Nephron progenitor cell (in vitro differentiated cells): Measurements from ENCODE around the gene UBE2Z.

ENCODE experiments used
- DNase-seq: peaks from one replicate; pipeline ENCODE4 v3.0.0; 2021
- H3K27ac Mint-ChIP-seq: 2 replicates; pipeline ENCODE4 v1.8.0; 2021; ENCODE audit warnings: mild to moderate bottlenecking, moderate library complexity, mixed read lengths
- H3K27me3 Mint-ChIP-seq: 2 replicates; pipeline ENCODE4 v1.8.0; 2021; ENCODE audit warnings: mild to moderate bottlenecking, low read depth, mixed read lengths; ENCODE audit not compliant: poor library complexity
- H3K36me3 Mint-ChIP-seq: 2 replicates; pipeline ENCODE4 v1.8.0; 2021; ENCODE audit warnings: low read depth, mixed read lengths
- H3K4me1 Mint-ChIP-seq: 2 replicates; pipeline ENCODE4 v1.8.0; 2021; ENCODE audit warnings: mixed read lengths
- H3K4me3 Mint-ChIP-seq: 2 replicates; pipeline ENCODE4 v1.8.0; 2021; ENCODE audit warnings: mild to moderate bottlenecking, moderate library complexity, mixed read lengths
- H3K9me3 Mint-ChIP-seq: 2 replicates; pipeline ENCODE4 v1.8.0; 2021; ENCODE audit warnings: mild to moderate bottlenecking, moderate library complexity, mixed read lengths
- TF ChIP-seq, protein P1 (sequence below): fragments of 200-600 bp; sonication (generic); IDR thresholded peaks from 2 replicates; pipeline ENCODE4 v1.5.0; 2021; ENCODE audit warnings: antibody characterized with exemption

The UBE2Z gene

DNA sequence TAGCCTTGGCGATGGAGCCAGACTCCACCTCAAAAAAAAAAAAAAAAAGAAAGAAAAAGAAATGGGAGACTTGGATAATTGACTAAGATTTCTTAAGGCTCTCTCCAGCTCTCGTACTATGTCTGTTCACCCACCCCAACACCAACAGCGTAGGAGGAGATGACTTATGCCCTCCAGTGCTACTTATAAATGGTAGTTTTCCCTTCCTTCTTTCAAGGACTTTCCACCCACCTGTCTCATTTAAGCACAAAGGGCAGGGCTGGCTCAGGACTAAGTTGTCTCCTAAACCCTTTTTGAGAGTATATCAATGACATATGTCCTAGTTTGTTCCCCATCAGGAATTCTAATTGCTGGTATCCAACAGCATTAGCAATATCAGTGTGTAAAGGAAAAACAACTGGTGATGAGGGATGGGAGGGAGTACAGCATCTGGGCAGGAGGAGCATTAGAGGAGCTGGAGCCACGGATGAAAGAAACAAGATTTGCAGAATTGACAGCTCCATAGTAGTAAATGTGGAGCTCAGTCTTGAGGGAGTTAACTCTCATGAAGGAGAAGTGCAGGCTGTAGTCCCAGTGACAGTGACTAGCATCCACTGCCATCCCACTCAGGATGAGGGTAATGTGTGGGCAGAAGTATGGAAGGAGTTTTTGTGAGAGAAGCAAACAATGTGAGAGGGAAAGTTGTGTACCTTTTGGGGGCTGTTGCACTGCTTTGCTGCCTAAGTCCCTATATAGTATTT lies 17.2 kb downstream of the UBE2Z start:
- TF ChIP-seq, protein P1, sequence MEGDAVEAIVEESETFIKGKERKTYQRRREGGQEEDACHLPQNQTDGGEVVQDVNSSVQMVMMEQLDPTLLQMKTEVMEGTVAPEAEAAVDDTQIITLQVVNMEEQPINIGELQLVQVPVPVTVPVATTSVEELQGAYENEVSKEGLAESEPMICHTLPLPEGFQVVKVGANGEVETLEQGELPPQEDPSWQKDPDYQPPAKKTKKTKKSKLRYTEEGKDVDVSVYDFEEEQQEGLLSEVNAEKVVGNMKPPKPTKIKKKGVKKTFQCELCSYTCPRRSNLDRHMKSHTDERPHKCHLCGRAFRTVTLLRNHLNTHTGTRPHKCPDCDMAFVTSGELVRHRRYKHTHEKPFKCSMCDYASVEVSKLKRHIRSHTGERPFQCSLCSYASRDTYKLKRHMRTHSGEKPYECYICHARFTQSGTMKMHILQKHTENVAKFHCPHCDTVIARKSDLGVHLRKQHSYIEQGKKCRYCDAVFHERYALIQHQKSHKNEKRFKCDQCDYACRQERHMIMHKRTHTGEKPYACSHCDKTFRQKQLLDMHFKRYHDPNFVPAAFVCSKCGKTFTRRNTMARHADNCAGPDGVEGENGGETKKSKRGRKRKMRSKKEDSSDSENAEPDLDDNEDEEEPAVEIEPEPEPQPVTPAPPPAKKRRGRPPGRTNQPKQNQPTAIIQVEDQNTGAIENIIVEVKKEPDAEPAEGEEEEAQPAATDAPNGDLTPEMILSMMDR: no peak
- Mint-ChIP-seq H3K27me3 (no peaks in the 10 kb centered on the region), H3K9me3 (no peaks in the 10 kb centered on the region), H3K4me3 (no peak overlapping the region), H3K36me3 (peaks cover 73% of the 10 kb centered on the region), H3K27ac (peak overlapping the region; percentile 79), H3K4me1 (peaks cover 22% of the 10 kb centered on the region)
- no peak for DNase-seq

DNA sequence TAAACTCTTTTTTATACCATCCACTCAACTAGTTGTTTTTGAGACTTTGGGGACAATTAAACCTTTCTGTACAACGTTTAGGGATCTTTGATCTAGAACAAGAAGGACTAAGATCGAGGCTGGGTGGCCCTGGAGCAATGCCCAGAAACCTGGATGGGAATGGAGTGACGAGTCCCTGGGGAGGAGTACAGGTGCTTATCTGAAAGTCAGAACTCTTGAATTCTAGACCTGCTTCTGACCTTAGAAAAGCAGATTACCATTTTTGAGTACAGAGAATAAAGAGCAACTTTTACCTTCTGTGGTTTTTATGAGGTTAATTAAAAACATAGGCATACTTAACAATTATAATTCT lies 17.8 kb downstream of the UBE2Z start:
- Mint-ChIP-seq H3K27ac (peak overlapping the region; percentile 83), H3K36me3 (peaks cover 72% of the 10 kb centered on the region), H3K9me3 (no peaks in the 10 kb centered on the region)

DNA sequence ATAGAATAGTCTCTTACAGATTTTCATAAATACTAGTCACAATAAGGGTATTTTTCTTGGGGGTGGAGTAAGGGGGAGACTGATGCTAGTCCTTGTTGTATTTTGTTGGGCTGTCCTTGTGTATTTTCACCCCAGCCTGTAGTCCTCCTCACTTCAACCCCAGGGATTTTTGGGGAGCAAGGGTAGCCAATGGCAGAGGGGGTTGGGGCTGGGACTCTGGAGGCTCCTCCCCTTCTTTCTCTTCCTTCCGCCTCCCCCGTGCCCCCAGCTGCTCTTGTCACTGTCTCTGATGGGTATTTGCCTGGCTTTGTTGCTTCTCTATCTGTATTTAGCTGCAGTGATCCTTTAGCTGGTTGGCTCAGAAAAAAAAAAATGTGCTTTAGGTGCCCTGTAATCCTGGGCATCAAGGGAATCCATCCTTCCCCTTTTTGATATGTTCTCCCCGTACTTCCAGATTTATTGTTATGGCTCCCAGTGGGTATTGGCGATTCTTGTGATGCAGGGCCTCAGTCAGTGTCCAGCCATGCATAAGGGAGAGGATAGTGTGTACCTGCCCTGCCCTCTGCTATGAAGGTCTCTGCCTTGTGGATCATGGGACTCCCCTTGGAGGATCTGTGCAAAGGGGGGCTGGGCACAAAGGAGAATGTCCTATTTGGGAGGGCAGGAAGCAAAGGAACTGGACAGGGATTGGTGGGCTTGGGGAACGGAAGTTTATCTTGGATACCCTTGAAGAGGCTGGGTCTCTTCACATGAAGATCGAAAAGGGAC lies 20.0 kb downstream of the UBE2Z start:
- peak overlapping the region; percentile 93 for H3K27ac Mint-ChIP-seq

More for the DNA sequence above, 17.8 kb downstream of the UBE2Z start:
- no peak for DNase-seq
- TF ChIP-seq, protein P1: no peak
- Mint-ChIP-seq H3K4me1 (peaks cover 23% of the 10 kb centered on the region), H3K27me3 (no peaks in the 10 kb centered on the region), H3K4me3 (no peak overlapping the region)

DNA sequence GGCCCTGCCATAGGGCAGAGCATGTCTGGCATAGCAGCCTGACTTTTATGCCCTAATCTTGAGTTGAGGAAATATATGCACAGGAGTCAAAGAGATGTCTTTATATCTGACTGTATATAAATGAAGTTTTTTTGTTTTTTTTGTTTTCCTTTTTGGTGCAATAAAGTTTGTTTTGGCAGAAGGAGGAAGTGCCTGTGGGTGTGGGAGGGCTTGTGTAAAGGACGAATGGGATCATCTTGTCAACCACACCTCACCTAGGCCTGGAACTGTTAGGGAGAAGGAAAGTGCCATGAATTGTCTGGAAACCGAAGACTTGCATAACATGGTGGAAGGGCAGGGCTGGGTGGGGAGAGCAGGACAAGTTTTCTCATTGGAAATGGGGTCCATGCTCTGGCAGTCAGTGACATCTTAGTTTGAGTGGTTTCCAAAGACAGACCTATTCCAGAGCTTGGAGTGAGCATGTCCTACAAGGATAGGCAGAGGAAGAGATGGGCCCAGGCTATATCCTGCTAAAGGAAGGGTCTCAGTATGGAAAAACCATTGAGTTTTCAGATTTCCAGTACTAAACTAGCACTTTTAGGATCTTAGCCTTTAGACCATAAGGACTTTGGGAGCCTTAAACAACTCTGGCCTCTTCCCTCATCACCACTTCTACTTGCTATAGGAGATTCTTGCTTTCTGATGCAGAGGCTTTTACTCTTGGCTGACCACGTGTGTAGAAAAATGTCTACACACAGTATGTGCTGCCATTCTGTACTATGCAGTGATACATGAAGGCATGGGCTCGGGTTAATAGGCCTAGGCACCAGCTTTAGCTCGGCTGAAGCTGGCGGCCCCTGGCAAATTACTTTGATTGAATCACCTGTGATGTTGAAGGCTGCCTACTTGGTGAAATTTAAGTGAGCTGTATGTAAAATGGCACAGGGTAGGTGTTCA lies 20.9 kb downstream of the UBE2Z start:
- H3K27me3 Mint-ChIP-seq: no peaks in the 10 kb centered on the region
- peak overlapping the region; percentile 94 for H3K27ac Mint-ChIP-seq
- peaks cover 77% of the 10 kb centered on the region for H3K36me3 Mint-ChIP-seq
- no peak for DNase-seq
- no peaks in the 10 kb centered on the region for H3K9me3 Mint-ChIP-seq
- TF ChIP-seq, protein P1: no peak
- peaks cover 28% of the 10 kb centered on the region for H3K4me1 Mint-ChIP-seq
- no peak overlapping the region for H3K4me3 Mint-ChIP-seq

More for the DNA sequence above, 20.0 kb downstream of the UBE2Z start:
- Mint-ChIP-seq H3K4me1 (peaks cover 28% of the 10 kb centered on the region), H3K9me3 (no peaks in the 10 kb centered on the region), H3K27me3 (no peaks in the 10 kb centered on the region), H3K36me3 (peaks cover 74% of the 10 kb centered on the region), H3K4me3 (no peak overlapping the region)
- TF ChIP-seq, protein P1: no peak
- DNase-seq: no peak

DNA sequence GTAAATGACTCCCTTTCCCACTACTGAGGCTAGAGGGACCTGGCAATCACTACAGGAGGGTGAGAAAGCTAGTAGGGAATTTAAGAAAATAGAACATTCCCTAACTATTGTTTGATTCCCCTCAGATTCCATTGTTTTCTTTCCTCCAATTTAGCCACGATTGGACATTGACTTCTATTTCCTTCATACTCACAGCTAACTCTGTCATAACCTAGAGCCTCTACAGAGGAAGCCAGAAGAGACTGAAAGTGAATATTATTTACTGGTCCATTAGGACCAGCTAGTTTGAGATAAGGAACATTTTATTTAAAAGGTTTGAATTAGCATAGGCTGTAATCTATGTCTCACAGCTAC lies 21.6 kb downstream of the UBE2Z start:
- TF ChIP-seq, protein P1: no peak
- no peaks in the 10 kb centered on the region for H3K27me3 Mint-ChIP-seq
- H3K9me3 Mint-ChIP-seq: no peaks in the 10 kb centered on the region
- peaks cover 28% of the 10 kb centered on the region for H3K4me1 Mint-ChIP-seq
- H3K4me3 Mint-ChIP-seq: no peak overlapping the region
- peak overlapping the region; percentile 88 for H3K27ac Mint-ChIP-seq
- DNase-seq: no peak
- peaks cover 82% of the 10 kb centered on the region for H3K36me3 Mint-ChIP-seq
